Glutamatergic neuron (in vitro differentiated cells): ENCODE measurements around the gene PTPRN2. TPM values are rescaled to one million over a fixed set of nuclear protein-coding genes. Genes with fewer than 3 reads are reported as not detected.
"Not testable (repeated sequence)": the region's sequence is repeated elsewhere in the genome, so short reads cannot be mapped to it uniquely, and the experiment has no call there.

Experiments used
- DNase-seq: peaks from one replicate; pipeline ENCODE4 v3.0.0; 2022
- H3K27ac Mint-ChIP-seq: one replicate; pipeline ENCODE4 v1.8.0; 2020; ENCODE audit warnings: mild to moderate bottlenecking, mixed read lengths, inconsistent platforms; ENCODE audit not compliant: unreplicated experiment
- H3K27me3 Mint-ChIP-seq: one replicate; pipeline ENCODE4 v1.8.0; 2020; ENCODE audit warnings: mild to moderate bottlenecking, moderate library complexity, mixed read lengths, inconsistent platforms; ENCODE audit not compliant: unreplicated experiment
- H3K36me3 Mint-ChIP-seq: one replicate; pipeline ENCODE4 v1.8.0; 2020; ENCODE audit warnings: mild to moderate bottlenecking, mixed read lengths, inconsistent platforms; ENCODE audit not compliant: unreplicated experiment
- H3K4me1 Mint-ChIP-seq: one replicate; pipeline ENCODE4 v1.8.0; 2020; ENCODE audit warnings: mild to moderate bottlenecking, low read depth, mixed read lengths, inconsistent platforms; ENCODE audit not compliant: unreplicated experiment
- H3K4me3 Mint-ChIP-seq: one replicate; pipeline ENCODE4 v1.8.0; 2020; ENCODE audit warnings: mild to moderate bottlenecking, mixed read lengths, inconsistent platforms; ENCODE audit not compliant: unreplicated experiment
- H3K9me3 Mint-ChIP-seq: one replicate; pipeline ENCODE4 v1.8.0; 2020; ENCODE audit warnings: mild to moderate bottlenecking, moderate library complexity, mixed read lengths, inconsistent platforms; ENCODE audit not compliant: unreplicated experiment
- CTCF ChIP-seq: fragments of 200-600 bp; sonication (generic); IDR thresholded peaks from one replicate; pipeline ENCODE4 v1.5.0; 2021; ENCODE audit not compliant: partially characterized antibody, unreplicated experiment
- total RNA-seq: library from RNA; stranded (reverse); fragmentation: NEBNext Ultra II Directional; extraction: Animal tissue kit (Norgen Biotek cat#: 25700); gene quantifications from one replicate; pipeline ENCODE4 v1.2.1, GENCODE V29; 2021; ENCODE audit not compliant: unreplicated experiment

The PTPRN2 gene
- total RNA-seq, 1 donor from 2014 or later = 49.0 TPM

- DNase-seq = no peak
- TF ChIP-seq CTCF = no peak
- H3K4me1 Mint-ChIP-seq = peaks cover 2% of the 10 kb centered on the region
- H3K27ac Mint-ChIP-seq = no peak overlapping the region
- peaks cover 5% of the 10 kb centered on the region for H3K9me3 Mint-ChIP-seq
- H3K4me3 Mint-ChIP-seq = no peak overlapping the region
- H3K36me3 Mint-ChIP-seq = no peaks in the 10 kb centered on the region
- H3K27me3 Mint-ChIP-seq = peaks cover 2% of the 10 kb centered on the region
Measured at GRCh38 chr7:157699357-157700013, 888.1 kb downstream of the PTPRN2 start.

GRCh38 chr7:157697287-157697686 is 890.3 kb downstream of the PTPRN2 start:
- H3K27ac Mint-ChIP-seq, H3K36me3 Mint-ChIP-seq, H3K4me1 Mint-ChIP-seq, H3K27me3 Mint-ChIP-seq, H3K4me3 Mint-ChIP-seq, DNase-seq, H3K9me3 Mint-ChIP-seq: not testable (repeated sequence)

GRCh38 chr7:157695609-157696008 is 892.0 kb downstream of the PTPRN2 start:
- H3K27me3 Mint-ChIP-seq, H3K36me3 Mint-ChIP-seq, H3K4me1 Mint-ChIP-seq, H3K9me3 Mint-ChIP-seq, H3K4me3 Mint-ChIP-seq, DNase-seq, H3K27ac Mint-ChIP-seq: not testable (repeated sequence)

GRCh38 chr7:157694376-157694665 is 893.3 kb downstream of the PTPRN2 start:
- peaks cover 7% of the 10 kb centered on the region for H3K27me3 Mint-ChIP-seq
- H3K27ac Mint-ChIP-seq = no peak overlapping the region
- TF ChIP-seq CTCF = no peak
- no peaks in the 10 kb centered on the region for H3K4me1 Mint-ChIP-seq
- H3K36me3 Mint-ChIP-seq = no peaks in the 10 kb centered on the region
- H3K9me3 Mint-ChIP-seq = peaks cover 8% of the 10 kb centered on the region
- DNase-seq = no peak
- H3K4me3 Mint-ChIP-seq = peak overlapping the region; percentile 50

- Mint-ChIP-seq H3K4me1 (no peaks in the 10 kb centered on the region), H3K4me3 (peak overlapping the region; percentile 50), H3K36me3 (no peaks in the 10 kb centered on the region), H3K27ac (no peak overlapping the region), H3K9me3 (peaks cover 8% of the 10 kb centered on the region), H3K27me3 (peaks cover 7% of the 10 kb centered on the region)
- peak; percentile 61 for DNase-seq
- TF ChIP-seq CTCF = no peak
Measured at GRCh38 chr7:157693521-157694375, 893.9 kb downstream of the PTPRN2 start.

- TF ChIP-seq CTCF = no peak
- Mint-ChIP-seq H3K27me3 (peaks cover 7% of the 10 kb centered on the region), H3K4me1 (no peaks in the 10 kb centered on the region), H3K27ac (no peak overlapping the region), H3K4me3 (no peak overlapping the region), H3K9me3 (peaks cover 9% of the 10 kb centered on the region), H3K36me3 (no peaks in the 10 kb centered on the region)
- no peak for DNase-seq
Measured at GRCh38 chr7:157693071-157693520, 894.5 kb downstream of the PTPRN2 start.
